B cell (primary cell): Measurements from ENCODE around the gene PRKD2.

Experiments used
- CTCF ChIP-seq: fragments of 200-600 bp; IDR thresholded peaks from one replicate; pipeline ENCODE4 v1.8.0; 2022; ENCODE audit warnings: antibody characterized with exemption, mild to moderate bottlenecking
- EZH2 ChIP-seq: IDR thresholded peaks from 2 replicates; pipeline ENCODE4 v1.6.1; 2012; ENCODE audit warnings: borderline replicate concordance, low read depth, mild to moderate bottlenecking, moderate library complexity, low read length; ENCODE audit not compliant: insufficient read depth, poor library complexity, severe bottlenecking

DNA sequence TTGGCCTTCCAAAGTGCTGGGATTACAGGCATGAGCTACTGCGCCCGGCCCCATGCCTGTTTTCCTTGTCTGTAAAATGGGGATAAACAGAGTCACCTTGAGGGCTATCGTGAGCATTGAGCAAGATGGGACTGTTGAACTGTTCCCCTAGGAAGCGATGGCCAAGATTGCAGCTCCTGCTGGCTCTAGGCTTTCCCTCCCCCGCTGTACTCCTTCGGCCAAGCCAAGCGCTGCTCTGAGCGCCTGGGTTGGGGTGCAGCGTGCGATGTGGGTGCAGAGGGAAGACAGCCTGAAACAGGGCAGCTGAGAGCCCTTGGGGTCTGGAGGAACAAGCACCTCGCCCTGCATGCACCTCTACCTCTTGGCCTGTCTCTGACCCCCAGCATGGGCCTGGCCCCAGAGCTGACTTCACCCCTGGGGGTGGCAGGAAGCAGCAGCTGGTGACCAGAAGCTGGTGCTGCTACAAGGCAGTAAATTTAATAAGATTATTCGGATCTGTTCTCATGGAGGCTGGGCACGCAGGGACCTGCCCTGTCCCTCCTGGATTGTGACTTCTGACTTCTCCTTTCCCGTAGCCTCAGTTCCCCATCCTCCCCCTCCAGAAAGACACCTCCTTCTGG, 86.2 kb downstream of the PRKD2 start:
- no peak for TF ChIP-seq CTCF
- no peak for TF ChIP-seq EZH2
